T-helper 1 cell (primary cell): ENCODE results near the gene ADAMTS4.

Experiments
- DNase-seq, 5 donors: peaks; one replicate each; pipeline ENCODE4 v3.0.0-alpha.2; 2012 to 2020

The ADAMTS4 gene

DNA sequence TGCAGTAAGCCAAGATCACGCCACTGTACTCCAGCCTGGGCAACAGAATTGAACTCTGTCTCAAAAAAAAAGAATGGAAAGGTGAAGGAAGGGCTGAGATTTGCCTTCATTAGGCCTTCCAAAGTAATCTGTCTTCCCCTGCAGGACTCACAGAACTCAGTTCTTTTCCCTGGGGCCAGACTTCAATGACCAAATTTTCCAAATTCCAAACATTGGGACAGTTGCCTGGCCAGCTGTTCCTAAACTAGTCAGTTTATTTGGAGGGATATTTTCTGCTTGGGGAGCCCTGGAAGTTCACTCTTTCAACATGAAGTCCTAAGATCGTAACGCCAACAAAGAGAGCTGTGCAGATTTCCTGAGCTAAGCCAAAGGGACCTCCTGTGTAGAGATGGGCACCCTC, 61.0 kb downstream of the ADAMTS4 start:
- no peak for DNase-seq
